Measurements from ENCODE around the gene TMBIM6.

DNA sequence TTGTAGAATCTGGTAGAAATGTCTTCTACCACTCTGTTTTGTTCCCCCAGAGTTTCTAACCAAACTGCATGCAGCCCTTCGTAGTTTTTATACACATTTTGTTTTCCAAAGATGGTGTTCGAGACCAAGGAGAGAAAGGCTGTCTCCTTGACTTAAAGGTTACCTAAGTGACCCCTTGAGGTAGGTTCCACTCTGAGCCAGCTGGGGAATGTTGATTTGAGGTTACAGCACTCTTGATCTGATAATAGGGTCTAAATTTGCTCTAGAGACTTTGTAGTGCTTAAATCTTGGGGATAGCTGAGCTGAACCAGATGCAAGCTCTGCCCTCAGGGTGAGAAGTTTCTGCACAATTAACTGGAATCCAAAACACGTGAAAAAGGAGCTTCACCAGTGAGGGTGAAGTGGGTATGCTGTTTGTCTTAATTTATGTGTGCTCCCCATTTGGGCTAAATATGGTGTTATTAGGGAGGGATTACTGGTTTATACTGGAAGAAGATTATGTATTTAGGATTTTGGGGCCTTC, 3.1 kb downstream of the TMBIM6 start:
- TF ChIP-seq, protein P1, sequence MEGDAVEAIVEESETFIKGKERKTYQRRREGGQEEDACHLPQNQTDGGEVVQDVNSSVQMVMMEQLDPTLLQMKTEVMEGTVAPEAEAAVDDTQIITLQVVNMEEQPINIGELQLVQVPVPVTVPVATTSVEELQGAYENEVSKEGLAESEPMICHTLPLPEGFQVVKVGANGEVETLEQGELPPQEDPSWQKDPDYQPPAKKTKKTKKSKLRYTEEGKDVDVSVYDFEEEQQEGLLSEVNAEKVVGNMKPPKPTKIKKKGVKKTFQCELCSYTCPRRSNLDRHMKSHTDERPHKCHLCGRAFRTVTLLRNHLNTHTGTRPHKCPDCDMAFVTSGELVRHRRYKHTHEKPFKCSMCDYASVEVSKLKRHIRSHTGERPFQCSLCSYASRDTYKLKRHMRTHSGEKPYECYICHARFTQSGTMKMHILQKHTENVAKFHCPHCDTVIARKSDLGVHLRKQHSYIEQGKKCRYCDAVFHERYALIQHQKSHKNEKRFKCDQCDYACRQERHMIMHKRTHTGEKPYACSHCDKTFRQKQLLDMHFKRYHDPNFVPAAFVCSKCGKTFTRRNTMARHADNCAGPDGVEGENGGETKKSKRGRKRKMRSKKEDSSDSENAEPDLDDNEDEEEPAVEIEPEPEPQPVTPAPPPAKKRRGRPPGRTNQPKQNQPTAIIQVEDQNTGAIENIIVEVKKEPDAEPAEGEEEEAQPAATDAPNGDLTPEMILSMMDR (IDR thresholded peaks at IDR 0.05), result no peak
- TF ChIP-seq POLR2A (IDR thresholded peaks at IDR 0.05), result no peak

All from stomach (tissue), 4 donors.